NCI-H2171 treated with DMSO at 0.1 percent for 48 hours (cell line): ENCODE data around the gene SYPL1.

Experiments used
- DNase-seq: peaks from one replicate; lab custom pipeline; 2025; lab: John Stamatoyannopoulos, UW

SYPL1 gene

DNA sequence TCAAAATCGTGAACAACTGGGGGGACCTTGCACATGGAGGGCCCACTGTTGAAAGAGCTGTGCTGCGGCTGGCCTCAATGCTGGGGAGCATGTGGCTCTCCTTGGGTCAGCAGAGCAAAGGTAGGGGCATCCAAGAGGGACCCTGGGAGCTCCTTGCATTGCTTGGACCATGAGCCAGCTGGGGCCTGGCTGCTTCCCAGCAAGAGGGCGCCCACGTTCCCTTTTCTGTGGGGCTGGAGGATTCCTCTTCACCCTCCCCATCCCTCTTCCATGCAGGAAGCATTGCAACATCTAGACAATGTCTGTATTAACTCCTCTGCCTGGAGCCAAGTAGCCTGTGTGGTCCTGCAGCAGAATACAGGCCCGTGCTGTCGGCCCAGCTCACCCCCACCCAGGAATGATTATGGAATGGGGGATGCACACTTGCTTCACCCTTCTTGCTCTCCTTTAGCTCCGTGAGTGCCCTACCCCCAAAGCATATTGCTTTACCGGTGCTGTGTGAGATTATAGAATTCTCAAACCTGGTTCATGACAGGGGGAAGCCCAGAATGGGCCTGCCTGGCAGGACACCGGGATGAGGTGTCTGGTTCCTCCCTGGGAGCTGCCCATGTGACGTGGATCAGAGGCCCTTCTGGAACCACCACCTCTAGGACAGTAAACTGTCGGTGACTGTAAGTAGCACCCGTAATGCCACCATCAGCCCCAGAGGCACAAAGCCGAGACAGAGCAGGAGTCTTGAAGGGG, 61.9 kb downstream of the SYPL1 start:
- no peak for DNase-seq

DNA sequence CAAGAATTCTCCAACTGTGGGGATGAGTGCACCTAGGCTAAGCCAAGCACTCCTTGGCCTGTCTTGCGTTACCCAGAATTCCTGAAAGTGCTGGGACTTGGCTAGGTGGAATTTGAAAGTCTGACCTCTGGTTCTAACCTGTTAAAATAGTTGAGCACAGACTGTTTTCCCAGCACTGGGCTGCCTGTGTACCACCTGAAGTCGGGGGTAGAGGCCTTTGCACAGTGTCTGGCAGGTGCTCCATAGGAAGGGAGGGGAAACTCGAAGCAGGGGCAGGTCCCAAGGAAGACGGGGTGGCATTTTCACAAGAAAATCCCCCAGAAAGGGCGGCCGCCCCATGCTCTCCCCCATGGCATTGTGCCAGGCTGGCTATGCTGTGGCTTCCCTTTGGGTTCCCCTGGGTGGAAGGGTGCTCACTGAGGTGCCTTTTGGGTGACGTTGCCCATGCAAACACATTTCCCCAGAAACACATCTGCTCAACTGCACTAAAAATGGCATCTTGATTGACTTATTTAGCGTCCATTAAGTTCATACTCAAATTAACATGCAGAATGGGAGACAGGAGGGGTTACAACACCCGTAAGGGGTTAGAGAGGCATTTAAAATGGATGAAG, 62.9 kb downstream of the SYPL1 start:
- DNase-seq = no peak

DNA sequence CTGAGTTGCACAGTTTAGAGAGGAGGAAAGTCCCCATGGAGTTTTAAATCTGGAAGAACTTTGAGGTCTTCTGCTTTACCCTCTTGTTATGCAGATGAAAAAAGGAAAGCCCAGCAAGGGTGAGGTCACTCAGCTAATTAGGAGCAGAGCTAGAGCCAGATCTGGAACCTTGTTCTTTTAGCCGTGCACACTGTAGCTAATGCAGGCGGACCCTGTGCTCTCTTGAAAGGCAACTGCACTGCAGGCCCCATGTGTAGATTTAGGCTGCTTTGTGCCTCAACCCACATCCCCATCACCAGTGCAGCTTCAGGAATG, 63.4 kb downstream of the SYPL1 start:
- no peak for DNase-seq

- peak; percentile 99 for DNase-seq
These were observed 64.0 kb downstream of the SYPL1 start for GRCh38 chr7:106047818-106048705.

- DNase-seq = peak; percentile 56
These were observed 64.9 kb downstream of the SYPL1 start for GRCh38 chr7:106047184-106047583.

GRCh38 chr7:106045586-106045985, 66.5 kb downstream of the SYPL1 start:
- no peak for DNase-seq

- DNase-seq = no peak
These were observed 67.0 kb downstream of the SYPL1 start for GRCh38 chr7:106045139-106045538.

- DNase-seq = no peak
These were observed 69.9 kb downstream of the SYPL1 start for GRCh38 chr7:106042196-106042611.

DNA sequence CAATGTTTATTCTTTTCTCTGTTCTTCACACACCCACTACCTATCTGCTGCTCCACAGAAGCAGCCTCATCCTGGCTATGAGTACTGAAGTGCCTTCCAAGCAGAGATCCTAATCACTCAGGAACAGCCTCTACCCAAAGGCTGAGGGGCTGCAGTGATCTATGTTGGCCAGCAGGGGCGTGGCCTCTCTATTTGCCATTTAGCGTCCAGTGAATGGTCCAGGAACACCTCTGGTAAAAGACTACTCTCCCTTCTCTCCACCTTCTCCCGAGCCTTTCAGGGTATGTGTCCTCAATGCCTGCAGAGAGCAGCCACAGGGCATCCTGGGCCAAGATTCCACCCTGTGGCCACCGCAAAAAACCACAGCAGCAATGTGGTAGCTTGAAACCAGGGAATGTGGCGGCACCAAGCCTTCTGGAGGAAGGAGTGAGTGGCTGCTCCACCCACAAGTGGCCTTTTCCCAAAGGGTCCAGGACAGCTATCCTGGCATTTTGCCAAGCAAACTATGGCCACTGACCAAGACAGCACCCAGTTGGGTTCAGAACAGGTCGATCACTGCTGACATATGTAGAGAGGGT, 70.9 kb downstream of the SYPL1 start:
- peak; percentile 14 for DNase-seq
